Measurements from ENCODE around the gene WDR93. TPM values are rescaled to one million over a fixed set of nuclear protein-coding genes. Genes with fewer than 3 reads are reported as not detected.

Gene WDR93
- polyA plus RNA-seq, 4 donors: 0.09 to 0.19 TPM; not detected in 2

- DNase-seq (no peak), FAIRE-seq (no peak)
- Histone ChIP-seq H3K36me3 (ENCODE audit: control insufficient read depth in 3 of 3, insufficient read depth in 2 of 3, low read depth in 1 of 3, low read length in 3 of 3) (peaks cover 2 to 76% (median 28%) of the 10 kb centered on the region in 3 donors), H3K9me3 (ENCODE audit: control insufficient read depth in 2 of 2, insufficient read depth in 1 of 2, low read depth in 1 of 2, low read length in 1 of 2) (peaks cover 0 to 4% of the 10 kb centered on the region in 2 donors), H3K27ac (ENCODE audit: low read depth in 1 of 3, low read length in 2 of 3) (no peak overlapping the region), H3K4me1 (ENCODE audit: control insufficient read depth in 3 of 3, insufficient read depth in 2 of 3, low read depth in 1 of 3, low read length in 2 of 3) (peaks cover 0 to 3% (median 0%) of the 10 kb centered on the region in 3 donors), H3K27me3 (ENCODE audit: control insufficient read depth in 3 of 3, insufficient read depth in 3 of 3, low read length in 3 of 3) (no peaks in the 10 kb centered on the region), H3K4me3 (ENCODE audit: low read depth in 1 of 3, low read length in 3 of 3) (no peak overlapping the region)
- 94 to 96% (median 95%) methylated on average over 22 of the region's 22 CpGs for WGBS, 3 donors
Measured at GRCh38 chr15:89792106-89792805, 101.6 kb downstream of the WDR93 start.

Other genes starting within 250 kb of the WDR93 start
- 1 to 10 TPM in 2 of 4 donors, under 1 TPM in 2; 0.16 to 2.2 (median 1.3) TPM for gene RHCG, start 194.2 kb upstream of the WDR93 start, polyA plus RNA-seq
- 1 to 10 TPM in 2 of 4 donors, under 1 TPM in 1, not detected in 1; 0.22 to 4.1 (median 3.7) TPM for gene TICRR, start 115.3 kb upstream of the WDR93 start, polyA plus RNA-seq
- gene KIF7, start 35.3 kb upstream of the WDR93 start, polyA plus RNA-seq: 1 to 10 TPM in 2 of 4 donors, under 1 TPM in 1, not detected in 1; 0.27 to 2.1 (median 1.9) TPM
- gene PLIN1, start 11.4 kb upstream of the WDR93 start, polyA plus RNA-seq: 10 to 100 TPM in 1 of 4 donors, 1 to 10 TPM in 2, under 1 TPM in 1; 0.44 to 18.0 (median 4.8) TPM
- 10 to 100 TPM; 10.5 to 19.2 (median 16.8) TPM for gene PEX11A, start 57 bp upstream of the WDR93 start, polyA plus RNA-seq
- gene MESP1, start 60.4 kb downstream of the WDR93 start, polyA plus RNA-seq: 1 to 10 TPM in 1 of 4 donors, under 1 TPM in 2, not detected in 1; 0.69 to 1.1 (median 0.97) TPM
- under 1 TPM in 2 of 4 donors, not detected in 2; 0.34 to 0.39 TPM for gene MESP2, start 85.5 kb downstream of the WDR93 start, polyA plus RNA-seq
- 1,000 to 10,000 TPM; 1,286 to 3,293 (median 2,526) TPM for gene ANPEP, start 124.0 kb downstream of the WDR93 start, polyA plus RNA-seq
- gene AP3S2, start 203.2 kb downstream of the WDR93 start, polyA plus RNA-seq: 10 to 100 TPM; 22.7 to 33.3 (median 27.6) TPM
- gene ARPIN, start 222.1 kb downstream of the WDR93 start, polyA plus RNA-seq: 10 to 100 TPM; 11.9 to 37.1 (median 17.9) TPM

All from small intestine (tissue), 7 donors.